Progenitor cell of endocrine pancreas (in vitro differentiated cells): ENCODE measurements around the gene RASAL2. TPM values are rescaled to one million over a fixed set of nuclear protein-coding genes. Genes with fewer than 3 reads are reported as not detected.
"Not testable (repeated sequence)": the region's sequence is repeated elsewhere in the genome, so short reads cannot be mapped to it uniquely, and the experiment has no call there.

Experiments used
- DNase-seq: peaks from one replicate; pipeline ENCODE4 v3.0.0; 2021; ENCODE audit warnings: low spot score; ENCODE audit not compliant: unreplicated experiment
- H3K27ac Mint-ChIP-seq: 2 replicates; pipeline ENCODE4 v1.8.0; 2021; ENCODE audit warnings: mild to moderate bottlenecking, moderate library complexity, mixed read lengths
- H3K27me3 Mint-ChIP-seq: 2 replicates; pipeline ENCODE4 v1.8.0; 2021; ENCODE audit warnings: mixed read lengths
- H3K36me3 Mint-ChIP-seq: 2 replicates; pipeline ENCODE4 v1.8.0; 2022; ENCODE audit warnings: mixed read lengths; ENCODE audit not compliant: insufficient read depth
- H3K4me1 Mint-ChIP-seq: 2 replicates; pipeline ENCODE4 v1.8.0; 2021; ENCODE audit warnings: low read depth, mixed read lengths
- H3K4me3 Mint-ChIP-seq: 2 replicates; pipeline ENCODE4 v1.8.0; 2021; ENCODE audit warnings: low read depth, mild to moderate bottlenecking, moderate library complexity, mixed read lengths
- H3K9me3 Mint-ChIP-seq: 2 replicates; pipeline ENCODE4 v1.8.0; 2021; ENCODE audit warnings: low read depth, mixed read lengths
- CTCF ChIP-seq: fragments of 200-600 bp; sonication (generic); IDR thresholded peaks from one replicate; pipeline ENCODE4 v1.5.0; 2021; ENCODE audit warnings: antibody characterized with exemption, mild to moderate bottlenecking; ENCODE audit not compliant: unreplicated experiment
- total RNA-seq: library from RNA; stranded (reverse); gene quantifications from 2 replicates; pipeline ENCODE4 v1.2.1, GENCODE V29; 2021

RASAL2 gene
- total RNA-seq, 1 donor from 2014 or later = 28.5 TPM

GRCh38 chr1:178109348-178110143 is 15.6 kb downstream of the RASAL2 start:
- Mint-ChIP-seq H3K27me3 (no peaks in the 10 kb centered on the region), H3K4me3 (no peak overlapping the region), H3K4me1 (peaks cover 5% of the 10 kb centered on the region), H3K36me3 (no peaks in the 10 kb centered on the region), H3K9me3 (no peaks in the 10 kb centered on the region), H3K27ac (no peak overlapping the region)
- no peak for TF ChIP-seq CTCF
- no peak for DNase-seq

- Mint-ChIP-seq H3K27ac (no peak overlapping the region), H3K9me3 (peaks cover 6% of the 10 kb centered on the region), H3K27me3 (no peaks in the 10 kb centered on the region), H3K36me3 (peaks cover 3% of the 10 kb centered on the region), H3K4me1 (no peaks in the 10 kb centered on the region), H3K4me3 (no peak overlapping the region)
- no peak for DNase-seq
- no peak for TF ChIP-seq CTCF
These were observed 21.4 kb downstream of the RASAL2 start for GRCh38 chr1:178115260-178115659.

DNA sequence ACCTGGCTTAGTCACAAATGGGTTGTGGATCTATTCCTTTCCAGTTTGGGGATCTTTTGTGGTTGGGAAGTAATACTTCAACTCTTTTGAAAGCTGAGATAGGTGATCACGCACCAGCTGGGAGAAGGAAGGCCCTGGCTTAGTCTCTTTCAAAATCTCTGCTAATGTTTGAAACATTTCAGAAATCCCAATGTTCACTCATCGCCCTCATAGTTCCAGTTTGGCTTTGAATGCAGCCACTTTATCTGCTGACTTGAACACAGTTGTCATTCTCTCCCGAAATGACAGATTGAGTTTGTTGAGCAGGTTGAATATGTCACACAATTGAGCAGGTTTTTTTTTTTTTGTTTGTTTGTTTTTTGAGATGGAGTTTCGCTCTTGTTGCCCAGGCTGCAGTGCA is 24.6 kb downstream of the RASAL2 start:
- H3K9me3 Mint-ChIP-seq = peaks cover 13% of the 10 kb centered on the region
- no peak overlapping the region for H3K4me3 Mint-ChIP-seq
- no peaks in the 10 kb centered on the region for H3K4me1 Mint-ChIP-seq
- no peak for DNase-seq
- no peaks in the 10 kb centered on the region for H3K27me3 Mint-ChIP-seq
- no peak overlapping the region for H3K27ac Mint-ChIP-seq
- peaks cover 7% of the 10 kb centered on the region for H3K36me3 Mint-ChIP-seq
- no peak for TF ChIP-seq CTCF

- no peak for TF ChIP-seq CTCF
- H3K27me3 Mint-ChIP-seq = no peaks in the 10 kb centered on the region
These were observed 25.7 kb downstream of the RASAL2 start for GRCh38 chr1:178119628-178120027.

DNA sequence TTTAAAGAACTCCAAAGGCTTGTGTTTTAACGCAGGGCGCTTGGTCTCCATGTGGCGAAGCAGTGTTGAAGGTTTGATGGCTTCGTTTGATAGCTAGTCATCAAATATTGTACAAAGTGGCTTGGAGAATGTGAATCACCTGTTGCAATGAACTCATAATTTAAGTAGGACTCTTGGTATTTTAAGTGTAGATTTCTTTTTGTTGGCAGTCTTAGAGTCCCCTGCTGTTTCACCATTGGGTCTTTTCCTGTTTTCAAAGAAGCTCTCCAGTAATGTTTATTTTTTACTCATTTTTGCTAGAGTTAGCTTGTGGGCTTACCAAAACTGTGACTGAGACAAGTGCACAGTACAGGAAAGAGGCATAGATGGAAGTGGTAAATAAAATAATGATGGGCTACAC is 26.2 kb downstream of the RASAL2 start:
- Mint-ChIP-seq H3K4me3 (no peak overlapping the region), H3K27ac (no peak overlapping the region), H3K9me3 (peaks cover 13% of the 10 kb centered on the region), H3K36me3 (peaks cover 7% of the 10 kb centered on the region), H3K27me3 (no peaks in the 10 kb centered on the region), H3K4me1 (no peaks in the 10 kb centered on the region)
- no peak for TF ChIP-seq CTCF
- DNase-seq = no peak

More at GRCh38 chr1:178119628-178120027, 25.7 kb downstream of the RASAL2 start:
- Mint-ChIP-seq H3K36me3 (peaks cover 7% of the 10 kb centered on the region), H3K27ac (no peak overlapping the region), H3K4me3 (no peak overlapping the region), H3K4me1 (no peaks in the 10 kb centered on the region), H3K9me3 (peaks cover 13% of the 10 kb centered on the region)
- no peak for DNase-seq

DNA sequence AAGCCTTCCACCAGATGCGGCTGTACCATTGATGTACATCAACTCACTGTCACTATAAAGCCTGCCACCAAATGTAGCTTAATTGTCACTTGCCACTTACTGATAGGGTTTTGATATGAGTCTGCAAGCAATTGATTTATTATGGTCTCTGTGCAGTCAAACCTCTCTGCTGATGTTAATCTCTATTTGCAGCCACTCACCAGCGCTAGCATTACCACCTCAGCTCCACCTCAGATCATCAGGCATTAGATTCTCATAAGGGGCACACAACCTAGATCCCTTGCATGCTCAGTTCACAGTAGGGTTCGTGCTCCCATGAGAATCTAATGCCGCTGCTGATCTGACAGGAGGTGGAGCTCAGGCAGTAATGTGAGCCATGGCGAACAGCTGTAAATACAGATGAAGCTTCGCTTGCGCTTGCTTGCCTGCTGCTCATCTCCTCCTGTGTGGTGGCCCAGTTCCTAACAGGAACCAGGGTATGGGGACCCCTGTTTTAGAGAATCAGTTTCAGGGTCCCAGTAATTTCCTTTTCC is 26.7 kb downstream of the RASAL2 start:
- not testable (repeated sequence) for H3K4me3 Mint-ChIP-seq, H3K27me3 Mint-ChIP-seq, H3K27ac Mint-ChIP-seq, H3K36me3 Mint-ChIP-seq, DNase-seq, H3K4me1 Mint-ChIP-seq
- peaks cover 13% of the 10 kb centered on the region for H3K9me3 Mint-ChIP-seq
